Cardiac fibroblast (primary cell): ENCODE results near the gene C4BPB.

ENCODE experiments used
- DNase-seq, 2 donors: peaks; one replicate each; pipeline versions ENCODE4 v3.0.0 to v3.0.0-alpha.2; 2010; ENCODE audit warnings: low read depth in 2 of 2
- H3K4me3 ChIP-seq, 2 donors: replicated peaks in 1 of 2; 1 replicate in 1 of 2; 2 replicates in 1 of 2; pipeline ENCODE4 v1.5.1; 2011; ENCODE audit warnings: low read depth in 2 of 2, low read length in 2 of 2, mild to moderate bottlenecking in 2 of 2, moderate library complexity in 1 of 2
- CTCF ChIP-seq: IDR thresholded peaks from one replicate; pipeline ENCODE4 v1.5.1; 2011; ENCODE audit warnings: low read depth, mild to moderate bottlenecking, low read length, inconsistent platforms

C4BPB gene

GRCh38 chr1:207077012-207077411 is 11.6 kb upstream of the C4BPB start:
- TF ChIP-seq CTCF, result no peak
- no peak overlapping the region for H3K4me3 ChIP-seq
- DNase-seq, result no peak

- peak; percentile 86 to 91 for DNase-seq
- TF ChIP-seq CTCF, result peak; percentile 88
- no peak overlapping the region for H3K4me3 ChIP-seq
Measured at GRCh38 chr1:207077470-207078377, 10.9 kb upstream of the C4BPB start.

- no peak for DNase-seq
- no peak for TF ChIP-seq CTCF
- no peak overlapping the region for H3K4me3 ChIP-seq
Measured at GRCh38 chr1:207078578-207079132, 10.0 kb upstream of the C4BPB start.

- no peak for TF ChIP-seq CTCF
Measured at GRCh38 chr1:207079706-207080241, 8.9 kb upstream of the C4BPB start.

GRCh38 chr1:207081088-207081487 is 7.6 kb upstream of the C4BPB start:
- H3K4me3 ChIP-seq, result no peak overlapping the region
- DNase-seq, result peak in 1 of 2 donors; percentile 3
- TF ChIP-seq CTCF, result no peak

More at GRCh38 chr1:207079706-207080241, 8.9 kb upstream of the C4BPB start:
- no peak overlapping the region for H3K4me3 ChIP-seq
- no peak for DNase-seq

- H3K4me3 ChIP-seq, result no peak overlapping the region
- DNase-seq, result no peak
- no peak for TF ChIP-seq CTCF
Measured at GRCh38 chr1:207081806-207082205, 6.9 kb upstream of the C4BPB start.
